Retina (tissue), 1 donor: ENCODE measurements around the gene FBXL4.

ENCODE experiments used
- DNase-seq: peaks from one replicate; pipeline ENCODE4 v3.0.0-alpha.2; 2016

FBXL4 gene

GRCh38 chr6:98824162-98824901, 123.4 kb downstream of the FBXL4 start:
- DNase-seq = peak; percentile 76

DNA sequence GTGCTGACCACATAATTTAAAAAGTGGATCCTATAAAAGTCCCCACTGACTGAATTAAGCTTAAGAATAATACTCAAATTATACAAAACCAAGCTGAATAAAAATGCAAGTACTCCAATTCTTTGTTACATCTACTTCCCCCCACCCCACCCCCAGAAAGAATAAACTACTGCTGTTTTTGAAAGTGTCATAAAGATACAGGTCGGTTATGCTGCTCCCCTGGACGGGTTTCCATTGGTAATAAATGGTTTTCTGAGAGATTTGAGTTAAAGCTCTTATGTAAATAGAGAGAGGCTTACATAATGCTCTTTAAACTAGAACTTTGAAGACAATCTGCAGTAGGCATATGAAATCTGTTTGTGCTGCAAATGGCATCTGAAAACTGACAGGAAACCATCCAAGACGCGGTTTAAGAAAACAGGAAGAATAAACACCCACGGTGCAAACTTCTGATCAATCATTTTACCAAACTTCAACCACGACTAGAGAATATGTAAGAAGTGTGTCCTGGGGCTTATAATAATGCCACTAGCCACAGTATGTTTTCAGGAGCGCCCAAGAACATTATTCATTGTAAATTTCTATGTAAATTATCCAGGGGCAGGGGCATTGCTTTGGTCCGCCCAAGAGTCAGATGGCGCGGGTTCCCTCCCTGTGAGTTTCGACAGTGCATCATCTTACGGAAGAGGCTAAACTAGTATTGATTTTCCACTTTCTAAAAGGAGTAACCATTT, 124.2 kb downstream of the FBXL4 start:
- no peak for DNase-seq

GRCh38 chr6:98821756-98822405, 125.9 kb downstream of the FBXL4 start:
- no peak for DNase-seq
